GM12878 (cell line): ENCODE results near the gene DST. TPM values are rescaled to one million over a fixed set of nuclear protein-coding genes. Genes with fewer than 3 reads are reported as not detected.

Source experiments
- ATAC-seq: fragments of 200-7000 bp; cut with Tn5 transposase; 3 replicates; pipeline ENCODE4 v1.9.1; 2020; ENCODE audit warnings: mild to moderate bottlenecking, moderate library complexity
- BruUV-seq: library from RNA; stranded (reverse); fragments of 400-500 nt; replicated peaks from 2 replicates; lab custom pipeline; 2021; lab: Mats Ljungman, UMichigan
- CTCF ChIA-PET: fragments of 300-600 bp; sonication (Branson Sonifier 250); formaldehyde crosslinking; extraction: SDS; loops from one replicate; lab custom pipeline; 2021; ENCODE audit warnings: inconsistent platforms; lab: Yijun Ruan, JAX
- POLR2A ChIA-PET: fragments of 350-600 bp; formaldehyde crosslinking; extraction: SDS; loops from one replicate; lab custom pipeline; 2021; ENCODE audit warnings: inconsistent platforms; lab: Charles Lee
- RAD21 ChIA-PET: fragments of 300-600 bp; sonication (Branson Sonifier 250); formaldehyde crosslinking; loops from one replicate; lab custom pipeline; 2023; ENCODE audit warnings: antibody characterized with exemption; ENCODE audit not compliant: unreplicated experiment; lab: Charles Lee
- SMC1A ChIA-PET: fragments of 300-600 bp; sonication (Branson Sonifier 250); formaldehyde crosslinking; loops from one replicate; lab custom pipeline; 2023; ENCODE audit not compliant: unreplicated experiment, uncharacterized antibody; lab: Charles Lee
- DNase-seq: peaks from one replicate; pipeline ENCODE4 v3.0.0-alpha.2; 2011; ENCODE audit warnings: low read depth, low spot score
- FAIRE-seq: peaks from 3 replicates; lab custom pipeline; 2011; peaks lifted over from hg19 to GRCh38; lab: Jason Lieb, UNC
- H2AFZ ChIP-seq: 2 replicates; pipeline ENCODE4 v1.6.0; 2011; ENCODE audit warnings: low read depth, low read length, control low read depth; ENCODE audit not compliant: control insufficient read depth
- H3K27ac ChIP-seq: 2 replicates; pipeline ENCODE4 v1.5.1; 2011; ENCODE audit warnings: control low read depth; ENCODE audit not compliant: control insufficient read depth, insufficient read depth
- H3K27me3 ChIP-seq, 2 experiments: replicated peaks in 1 of 2; 2 replicates each; pipeline versions ENCODE4 v1.6.0 to v1.6.1; 2011; ENCODE audit warnings: low read length in 1 of 2; ENCODE audit not compliant: control insufficient read depth in 2 of 2, insufficient read depth in 2 of 2
- H3K36me3 ChIP-seq, 2 experiments: 2 replicates each; pipeline ENCODE4 v1.5.1; 2011; ENCODE audit warnings: low read length in 1 of 2; ENCODE audit not compliant: control insufficient read depth in 2 of 2, insufficient read depth in 2 of 2
- H3K4me1 ChIP-seq: 2 replicates; pipeline ENCODE4 v1.6.1; 2011; ENCODE audit warnings: mild to moderate bottlenecking, low read length, moderate library complexity, mixed read lengths; ENCODE audit not compliant: control insufficient read depth, insufficient read depth
- H3K4me2 ChIP-seq: 2 replicates; pipeline ENCODE4 v1.6.0; 2011; ENCODE audit warnings: control low read depth; ENCODE audit not compliant: control insufficient read depth, insufficient read depth
- H3K4me3 ChIP-seq: fragments of 200-600 bp; sonication (generic); 2 replicates; pipeline ENCODE4 v1.5.1; 2016
- H3K79me2 ChIP-seq: 2 replicates; pipeline ENCODE4 v1.6.0; 2011; ENCODE audit warnings: low read length; ENCODE audit not compliant: control insufficient read depth, insufficient read depth
- H3K9ac ChIP-seq: 2 replicates; pipeline ENCODE4 v1.8.0; 2011; ENCODE audit warnings: low read length, control low read depth, mixed read lengths; ENCODE audit not compliant: control insufficient read depth, insufficient read depth
- H3K9me3 ChIP-seq: replicated peaks from 3 replicates; pipeline ENCODE4 v1.5.1; 2011; ENCODE audit warnings: mild to moderate bottlenecking, low read length; ENCODE audit not compliant: control insufficient read depth, insufficient read depth
- H4K20me1 ChIP-seq: 2 replicates; pipeline ENCODE4 v1.6.0; 2011; ENCODE audit not compliant: control insufficient read depth, insufficient read depth
- CTCF ChIP-seq, 3 experiments: IDR thresholded peaks in 2 of 3; conservative IDR thresholded peaks in 1 of 3; 2 replicates each; pipeline ENCODE4 v1.5.1; 2011; ENCODE audit warnings: low read depth in 3 of 3, low read length in 3 of 3, mild to moderate bottlenecking in 3 of 3, control low read depth in 2 of 3, moderate library complexity in 2 of 3, inconsistent platforms in 1 of 3, mixed read lengths in 1 of 3; ENCODE audit not compliant: control insufficient read depth in 2 of 3, insufficient read depth in 1 of 3; ENCODE audit errors: extremely low read depth in 1 of 3
- EP300 ChIP-seq, 2 experiments: fragments of 150-350 bp in 1 of 2; IDR thresholded peaks; 2 replicates each; pipeline ENCODE4 v1.6.1; 2011 to 2012; ENCODE audit warnings: low read depth in 2 of 2, low read length in 2 of 2, borderline replicate concordance in 1 of 2, improper control_type of control experiment in 1 of 2, inconsistent platforms in 1 of 2; ENCODE audit not compliant: control insufficient read depth in 1 of 2
- IKZF2 ChIP-seq, 2 experiments: fragments of 450-650 bp; IDR thresholded peaks; 2 replicates each; pipeline ENCODE4 v1.6.1; 2017; ENCODE audit warnings: mild to moderate bottlenecking in 2 of 2, moderate library complexity in 2 of 2
- MLLT1 ChIP-seq: fragments of 450-650 bp; IDR thresholded peaks from 2 replicates; pipeline ENCODE4 v1.6.1; 2016; ENCODE audit warnings: mild to moderate bottlenecking
- RELB ChIP-seq: fragments of 450-650 bp; IDR thresholded peaks from 2 replicates; pipeline ENCODE4 v1.6.1; 2017; ENCODE audit warnings: low read depth, mild to moderate bottlenecking, moderate library complexity
- REST ChIP-seq: IDR thresholded peaks from 2 replicates; pipeline ENCODE4 v1.6.1; 2012; ENCODE audit warnings: mild to moderate bottlenecking, low read depth, low read length
- RFX5 ChIP-seq: IDR thresholded peaks from 2 replicates; pipeline ENCODE4 v1.6.1; 2011; ENCODE audit warnings: low read depth, low read length, improper control_type of control experiment
- SMARCA5 ChIP-seq: fragments of 450-650 bp; IDR thresholded peaks from 2 replicates; pipeline ENCODE4 v1.6.1; 2017; ENCODE audit warnings: mild to moderate bottlenecking
- STAT1 ChIP-seq: fragments of 450-650 bp; conservative IDR thresholded peaks from 2 replicates; pipeline ENCODE4 v1.6.1; 2014; ENCODE audit warnings: antibody characterized with exemption, mild to moderate bottlenecking
- TAF1 ChIP-seq: IDR thresholded peaks from 2 replicates; pipeline ENCODE4 v1.6.1; 2011; ENCODE audit warnings: mild to moderate bottlenecking, low read depth, low read length, borderline replicate concordance
- ZNF274 ChIP-seq: IDR thresholded peaks from one replicate; pipeline ENCODE4 v1.8.0; 2011; ENCODE audit not compliant: insufficient read length, insufficient read depth
- WGBS: methylation state at CpG from one replicate; pipeline ENCODE4 v1.1.6; 2016; ENCODE audit warnings: low lambda C conversion rate; ENCODE audit not compliant: insufficient replicate concordance, insufficient coverage; ENCODE audit errors: missing lambda C conversion rate; 5-methylcytosine and 5-hydroxymethylcytosine counted together
- in situ Hi-C: fragments of 300-500 bp; cut with MboI; formaldehyde crosslinking; loops from 9 replicates; pipeline ENCODE4 v1.14.3; 2018; ENCODE audit warnings: mixed read lengths
- intact Hi-C: fragments of 100-400 bp; cut with micrococcal nuclease; formaldehyde crosslinking; loops from one replicate; pipeline ENCODE4 v1.14.2; 2022; ENCODE audit not compliant: unreplicated experiment
- polyA plus RNA-seq, 11 experiments: library from polyadenylated mRNA; depleted of rRNA in 4 of 11; unstranded in 6 of 11; stranded (reverse) in 5 of 11; fragments of >200 nt; fragmentation: Nextera tagmentation in 4 of 11; fragmentation: Illumina TruSeq in 1 of 11; extraction: Ambion mirVana in 4 of 11; extraction: Trizol in 1 of 11; gene quantifications; 1 replicate in 1 of 11; 2 replicates in 10 of 11; pipeline versions ENCODE4 v1.2.1 to v1.2.3, GENCODE V29; 2011 to 2016; ENCODE audit warnings: inconsistent platforms in 2 of 11, missing spikeins in 2 of 11, low read depth in 1 of 11
- total RNA-seq, 4 experiments: library from RNA; depleted of rRNA in 3 of 4; stranded (reverse); fragments of >200 nt in 3 of 4; fragmentation: Illumina TruSeq in 1 of 4; extraction: Trizol in 1 of 4; gene quantifications; 2 replicates each; pipeline versions ENCODE4 v1.2.1 to v1.2.3, GENCODE V29; 2013 to 2021

Gene DST
- total and polyA plus RNA-seq, 10 of the 15 experiments (the other 5 are each of a cell fraction or from before 2014, with no cell fraction given) = 32.1 to 156 (median 75.0) TPM

GRCh38 chr6:56542364-56543331 lies 100.0 kb downstream of the DST start:
- WGBS = under 1% methylated on average over 50 of the region's 50 CpGs
- BruUV-seq = TSS peak; percentile 36
- Histone ChIP-seq H3K4me3 (peak overlapping the region; percentile 73), H3K27ac (peak overlapping the region; percentile 70), H3K9me3 (no peaks in the 10 kb centered on the region), H3K9ac (peak overlapping the region; percentile 84), H3K4me1 (peaks cover 13% of the 10 kb centered on the region; the same call in 1 of the 2 replicates), H3K4me2 (peak overlapping the region; percentile 83), H2AFZ (peak overlapping the region; percentile 82), H3K79me2 (peaks cover 50% of the 10 kb centered on the region), H4K20me1 (no peaks in the 10 kb centered on the region), H3K36me3 (0 out of 4 replicates have a peak, but pooled peaks cover 0 to 2% of the 10 kb centered on the region in 2 experiments), H3K27me3 (no peaks in the 10 kb centered on the region)
- intact Hi-C loops = loop anchor here (2.0 to 5.0 kb wide), 2 partner anchors 52 to 310 kb away; no protein-coding TSS in a partner anchor
- SMC1A ChIA-PET = interaction anchor here (0.6 to 3.2 kb wide), 26 partner anchors 7 to 290 kb away, joined by 3 to 30 read pairs (median 4); no protein-coding TSS in a partner anchor
- RAD21 ChIA-PET = interaction anchor here (0.6 to 2.9 kb wide), 21 partner anchors 9 to 412 kb away, joined by 3 to 36 read pairs (median 4); partner anchors contain the start of gene BEND6
- POLR2A ChIA-PET = interaction anchor here (0.6 to 2.4 kb wide), 15 partner anchors 8 to 426 kb away, joined by 3 to 26 read pairs (median 4); no protein-coding TSS in a partner anchor
- DNase-seq (peak; percentile 91), ATAC-seq (peak; percentile 93), FAIRE-seq (peak; percentile 84)
- in situ Hi-C loops = no loop called here
- CTCF ChIA-PET = interaction anchor here (0.7 to 6.1 kb wide), 24 partner anchors 9 to 320 kb away, joined by 3 to 84 read pairs (median 4); no protein-coding TSS in a partner anchor
- 0 out of 4 replicates have a peak, but pooled peaks of 1 of the 2 experiments have one; percentile 7 for TF ChIP-seq EP300 (IDR thresholded peaks at IDR 0.05; ENCODE audit: borderline replicate concordance in 1 of 2, control insufficient read depth in 1 of 2, low read depth in 2 of 2, low read length in 2 of 2)
- TF ChIP-seq STAT1 = no peak
- peak; percentile 71 to 81 for TF ChIP-seq IKZF2 (IDR thresholded peaks at IDR 0.05)
- peak; percentile 83 for TF ChIP-seq SMARCA5
- TF ChIP-seq TAF1 = peak; percentile 36; the same call in 1 of the 2 replicates
- TF ChIP-seq CTCF (IDR thresholded peaks at IDR 0.05 in 2 of 3, conservative IDR thresholded peaks at IDR 0.05 in 1 of 3; ENCODE audit: control insufficient read depth in 2 of 3, extremely low read depth in 1 of 3, insufficient read depth in 1 of 3, low read depth in 3 of 3, low read length in 3 of 3) = peak in 2 of 3 experiments; percentile 6 to 11; a peak in 2 of 6 replicates
- TF ChIP-seq RELB = peak; percentile 74
- TF ChIP-seq REST = no peak; the same call in 1 of the 2 replicates
- TF ChIP-seq RFX5 = no peak
- TF ChIP-seq MLLT1 = peak; percentile 42; the same call in 1 of the 2 replicates
- TF ChIP-seq ZNF274 = no peak
